ENCODE measurements around the gene ADAMTSL5.
"Not testable (repeated sequence)": the region's sequence is repeated elsewhere in the genome, so short reads cannot be mapped to it uniquely, and the experiment has no call there.

- not testable (repeated sequence) for TF ChIP-seq POLR2A (IDR thresholded peaks at IDR 0.05; ENCODE audit: low read length); GATA1 (IDR thresholded peaks at IDR 0.05; ENCODE audit: low read depth, low read length)
Measured at GRCh38 chr19:1477056-1477455, 35.8 kb downstream of the ADAMTSL5 start.
